ENCODE measurements around the gene ASAH2B.
"Not testable (repeated sequence)": the region's sequence is repeated elsewhere in the genome, so short reads cannot be mapped to it uniquely, and the experiment has no call there.

The ASAH2B gene

DNA sequence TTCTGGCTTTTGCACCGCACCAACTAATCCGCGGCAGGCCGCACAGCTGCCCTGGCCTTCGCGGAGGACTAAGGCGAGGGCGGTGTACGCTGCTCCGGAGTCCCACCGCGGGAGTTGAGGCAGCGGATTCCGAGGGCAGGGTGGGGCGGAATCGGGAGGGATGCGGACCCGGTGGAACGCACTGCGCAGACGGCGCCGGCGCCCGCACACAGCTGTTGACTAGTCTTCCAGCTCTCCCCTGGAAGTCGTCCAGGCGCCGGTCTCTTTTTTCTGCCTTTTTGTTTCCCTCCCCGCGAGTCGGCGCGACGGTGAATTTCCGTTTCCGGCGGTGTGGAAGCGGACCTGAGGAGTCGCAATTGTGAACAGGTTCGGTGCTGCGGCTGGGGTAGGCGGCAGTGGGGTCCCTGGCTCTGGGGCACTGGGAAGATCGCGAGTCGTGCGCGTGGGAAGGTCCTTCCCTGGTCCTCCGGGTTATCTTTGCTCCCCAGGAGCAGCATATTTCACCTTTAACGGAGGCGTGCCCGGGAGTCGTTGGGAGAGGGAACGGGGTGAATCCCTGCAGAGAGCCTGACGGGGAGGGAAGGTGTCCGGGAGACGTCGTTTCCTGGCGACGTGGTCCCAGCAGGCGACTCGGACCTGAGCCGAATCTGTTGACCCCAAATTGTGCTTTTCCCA lies at the start of gene ASAH2B:
TSS of gene ASAH2B (plus strand) at position 319 of the 675 bp plus-strand sequence. CDS start 5,195 bp downstream, outside the sequence.
- peak; percentile 42 to 48 for DNase-seq (ENCODE audit: low read depth in 2 of 2, low spot score in 1 of 2)

DNA sequence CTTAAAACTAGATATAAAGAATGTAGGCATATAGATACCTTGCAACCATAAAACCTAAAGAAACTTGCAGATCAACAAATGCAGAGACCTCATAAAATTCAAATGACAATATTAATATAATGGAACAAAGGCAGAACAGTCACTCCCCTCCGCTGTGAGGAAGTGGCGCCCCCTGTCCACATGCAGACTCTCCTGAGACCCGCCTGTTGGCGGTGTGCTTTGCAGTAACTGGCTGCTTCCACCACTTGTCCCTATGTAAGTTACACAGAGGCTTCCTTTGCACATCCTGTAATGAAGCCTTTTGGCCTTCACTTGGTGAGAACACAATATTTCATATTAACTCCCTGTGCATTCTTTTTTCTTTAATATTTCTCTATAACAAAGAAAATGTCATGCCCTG lies 41.9 kb upstream of the ASAH2B start:
- not testable (repeated sequence) for DNase-seq (ENCODE audit: low read depth in 2 of 2, low spot score in 1 of 2)

DNA sequence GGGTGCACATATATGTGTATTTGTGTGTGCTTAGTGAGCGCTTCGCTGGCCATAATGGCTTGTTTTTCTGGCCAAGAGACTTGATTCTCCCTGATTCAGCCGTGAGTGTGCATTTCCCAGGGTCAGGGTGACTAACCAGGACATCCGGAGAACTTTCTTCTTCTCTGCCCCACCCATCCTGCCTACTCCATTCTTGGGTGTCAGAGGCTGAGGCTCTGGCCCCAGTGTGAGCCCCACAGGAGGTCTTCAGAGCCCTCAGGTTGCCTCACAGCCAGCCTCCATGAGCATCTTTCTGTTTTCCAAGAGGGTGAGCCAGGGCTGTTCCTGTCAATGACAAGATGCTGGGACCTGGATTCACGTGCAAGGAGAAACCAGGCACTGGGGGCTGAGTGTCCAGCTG lies 37.8 kb upstream of the ASAH2B start:
- DNase-seq (ENCODE audit: low read depth in 2 of 2, low spot score in 1 of 2), result not testable (repeated sequence)

DNA sequence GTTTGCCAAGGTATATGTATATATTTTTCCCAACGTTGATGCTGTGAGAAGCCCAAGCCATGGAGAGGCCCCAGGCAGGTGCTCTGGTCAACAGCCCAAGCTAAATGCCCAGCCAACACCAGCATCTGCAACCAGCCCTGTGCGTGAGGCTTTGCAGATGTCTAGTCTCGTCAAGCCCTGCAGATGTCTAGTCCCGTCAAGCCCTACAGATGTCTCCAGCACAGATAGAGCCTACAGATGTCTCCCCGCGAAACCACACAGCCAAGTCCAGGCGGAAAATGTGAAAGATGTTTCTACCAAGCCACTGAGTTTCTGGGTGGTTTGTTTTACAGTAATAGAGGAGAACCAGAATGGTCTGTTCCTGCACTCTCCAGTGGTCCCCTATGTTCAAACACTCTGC lies 36.7 kb upstream of the ASAH2B start:
- DNase-seq (ENCODE audit: low read depth in 2 of 2, low spot score in 1 of 2), result not testable (repeated sequence)

DNA sequence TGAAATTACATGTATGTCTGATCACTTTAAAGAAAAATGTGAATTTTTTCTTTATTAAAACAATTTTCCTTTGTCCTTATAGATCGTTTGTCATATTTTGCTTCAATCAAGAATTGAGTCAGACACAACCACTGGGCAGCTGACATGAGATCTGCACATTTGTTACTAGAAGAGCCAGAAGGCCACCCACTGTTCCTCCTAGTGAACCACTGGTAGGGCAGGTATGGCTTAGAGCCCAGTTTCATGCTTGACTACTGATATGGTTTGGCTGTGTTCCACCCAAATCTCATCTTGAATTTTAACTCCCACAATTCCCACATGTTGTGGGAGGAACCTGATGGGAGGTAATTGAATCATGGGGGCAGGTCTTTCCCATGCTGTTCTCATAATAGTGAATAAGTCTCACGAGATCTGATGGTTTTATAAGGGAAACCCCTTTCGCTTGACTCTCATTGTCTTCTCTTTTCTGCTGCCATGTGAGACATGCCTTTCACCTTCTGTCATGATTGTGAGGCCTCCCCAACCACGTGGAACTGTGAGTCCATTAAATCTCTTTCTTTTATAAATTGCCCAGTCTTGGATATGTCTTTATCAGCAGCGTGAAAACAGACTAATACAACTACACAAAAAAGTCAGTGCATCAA lies 35.2 kb upstream of the ASAH2B start:
- DNase-seq (ENCODE audit: low read depth in 2 of 2, low spot score in 1 of 2), result not testable (repeated sequence)

DNA sequence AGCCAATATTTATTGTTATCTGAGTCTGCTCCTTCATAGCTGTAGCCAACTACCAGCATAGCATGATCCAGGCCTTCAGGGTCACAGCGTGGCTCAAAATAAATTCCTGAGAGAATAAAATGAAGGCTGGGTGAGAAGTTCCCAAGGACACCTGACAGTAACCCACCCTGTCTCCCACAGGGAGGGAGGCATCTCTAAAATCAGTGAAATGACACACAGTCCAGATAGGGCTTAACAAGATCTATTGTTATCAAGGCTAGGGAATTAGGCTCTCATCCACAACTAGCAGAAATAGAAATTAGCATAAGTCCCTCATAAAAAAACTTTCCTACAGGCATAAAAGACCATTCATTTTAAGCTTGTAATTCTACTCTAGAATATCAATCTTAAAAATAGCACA lies 33.7 kb upstream of the ASAH2B start:
- DNase-seq (ENCODE audit: low read depth in 2 of 2, low spot score in 1 of 2), result not testable (repeated sequence)

DNA sequence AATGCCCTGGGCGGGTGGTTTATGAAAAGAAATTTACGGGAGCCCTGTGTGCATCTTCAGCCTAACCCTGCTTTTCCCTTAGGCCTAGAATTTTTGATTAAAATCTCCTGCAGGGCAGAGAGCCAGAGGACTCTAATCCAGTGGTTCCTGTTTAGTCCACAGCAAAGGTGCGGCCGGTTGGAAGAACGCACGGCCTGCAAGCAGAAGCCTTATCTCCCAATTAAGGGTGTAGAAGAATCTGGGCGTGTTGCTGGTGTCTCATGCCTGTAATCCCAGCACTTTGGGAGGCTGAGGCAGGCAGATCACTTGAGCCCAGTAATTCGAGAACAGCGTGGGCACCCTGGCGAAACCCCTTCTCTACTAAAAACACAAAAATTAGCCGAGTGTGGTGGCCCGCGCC lies 29.5 kb upstream of the ASAH2B start:
- DNase-seq (ENCODE audit: low read depth in 2 of 2, low spot score in 1 of 2), result not testable (repeated sequence)

DNA sequence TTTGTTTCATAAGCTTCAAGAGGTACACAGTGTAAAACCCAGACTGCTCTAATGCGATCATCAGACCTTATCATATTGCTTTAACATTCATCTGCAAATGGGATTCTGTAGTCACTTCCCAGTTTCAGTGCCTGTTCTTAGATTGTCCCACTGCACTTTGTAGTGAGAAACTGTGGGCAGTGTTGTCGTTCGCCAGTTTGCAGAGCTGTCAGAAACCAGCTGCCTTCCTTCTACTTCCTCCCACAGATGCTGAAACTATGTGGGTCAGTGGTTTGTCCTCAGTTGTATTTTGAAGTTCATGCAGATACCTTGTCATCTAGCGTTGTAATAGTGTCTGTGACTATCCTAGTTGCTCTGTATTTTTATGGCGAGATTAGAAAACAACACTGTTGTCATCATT lies 15.9 kb upstream of the ASAH2B start:
- not testable (repeated sequence) for DNase-seq (ENCODE audit: low read depth in 2 of 2, low spot score in 1 of 2)

DNA sequence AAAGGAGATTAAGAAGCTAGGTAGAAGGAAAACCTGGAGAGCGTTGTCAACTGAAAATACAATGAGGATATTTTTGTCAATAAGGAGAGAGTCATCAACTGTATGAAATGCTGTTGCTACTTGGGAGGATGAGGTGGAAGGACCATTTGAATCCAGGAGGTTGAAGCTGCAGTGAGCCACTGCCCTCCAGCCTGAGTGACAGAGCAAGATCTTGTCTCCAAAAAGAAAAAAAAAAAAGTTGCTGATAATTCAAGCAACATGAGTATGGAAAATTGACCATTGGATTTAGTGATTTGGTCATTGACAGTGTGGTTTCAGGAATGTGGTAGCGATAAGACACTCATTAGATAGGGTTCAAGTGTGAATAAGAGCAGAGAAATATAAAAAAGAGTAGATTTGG lies 11.6 kb upstream of the ASAH2B start:
- DNase-seq (ENCODE audit: low read depth in 2 of 2, low spot score in 1 of 2), result not testable (repeated sequence)

DNA sequence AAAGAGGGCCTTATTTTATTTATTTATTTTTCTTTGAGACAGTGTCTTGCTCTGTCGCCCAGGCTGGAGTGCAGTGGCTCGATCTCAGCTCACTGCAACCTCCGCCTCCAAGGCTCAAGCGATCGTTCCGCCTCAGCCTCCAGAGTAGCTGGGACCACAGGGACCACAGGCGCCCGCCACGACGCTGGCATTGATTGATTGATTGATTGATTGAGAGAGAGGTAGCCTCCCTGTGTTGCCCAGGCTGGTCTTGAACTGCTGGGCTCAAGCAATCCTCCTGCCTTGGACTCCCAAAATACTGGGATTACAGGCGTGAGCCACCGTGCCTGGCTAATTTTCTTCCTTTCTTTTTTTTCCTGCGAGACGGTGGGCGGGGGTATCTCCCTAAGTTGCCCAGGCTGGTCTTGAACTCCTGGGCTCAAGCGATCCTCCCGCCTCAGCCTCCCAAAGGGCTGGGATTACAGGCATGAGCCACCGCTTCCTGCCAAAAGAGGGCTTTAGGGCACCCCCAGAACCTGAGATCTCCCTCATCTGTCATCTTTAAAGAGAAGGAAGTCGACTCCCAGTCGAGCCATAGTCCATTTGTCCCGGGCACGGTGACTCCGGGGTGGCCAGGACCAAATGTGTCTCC lies 634 bp upstream of the ASAH2B start:
- not testable (repeated sequence) for DNase-seq (ENCODE audit: low read depth in 2 of 2, low spot score in 1 of 2)

DNA sequence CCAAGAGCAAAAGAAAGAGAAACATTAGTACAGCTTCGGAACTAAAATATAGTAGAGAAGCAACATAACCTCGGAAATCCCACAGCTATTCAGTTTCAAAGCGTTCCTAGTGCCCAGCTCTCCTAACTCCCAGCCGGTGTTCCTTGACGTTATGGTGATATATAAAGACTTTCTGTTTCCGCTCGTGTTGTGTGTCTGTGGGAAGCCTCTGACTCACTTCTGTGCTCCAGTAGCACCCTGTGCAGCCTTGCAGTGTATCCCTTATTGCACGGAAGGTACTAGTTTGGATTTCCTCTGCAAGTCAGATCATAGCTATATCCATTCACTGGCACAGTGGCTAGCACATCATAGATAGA lies 535 bp downstream of the ASAH2B start:
- no peak for DNase-seq (ENCODE audit: low read depth in 2 of 2, low spot score in 1 of 2)

DNA sequence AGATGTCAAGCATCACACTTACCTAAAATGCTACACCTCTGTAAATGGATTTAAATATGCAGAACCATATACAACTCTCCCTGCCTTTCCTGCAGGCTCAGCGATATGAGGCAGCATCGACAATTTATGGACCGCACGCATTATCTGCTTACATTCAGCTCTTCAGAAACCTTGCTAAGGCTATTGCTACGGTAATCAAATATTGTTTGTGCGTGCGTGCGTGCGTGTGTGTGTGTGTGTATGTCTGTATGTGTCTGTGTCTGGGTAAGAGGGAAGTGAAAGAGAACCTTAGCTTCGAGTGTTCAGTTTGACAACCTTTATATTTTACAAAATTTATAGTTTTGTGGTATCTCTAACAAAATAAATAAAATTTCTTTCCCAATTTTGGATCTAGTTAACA lies 3.1 kb downstream of the ASAH2B start:
- DNase-seq (ENCODE audit: low read depth in 2 of 2, low spot score in 1 of 2), result not testable (repeated sequence)

DNA sequence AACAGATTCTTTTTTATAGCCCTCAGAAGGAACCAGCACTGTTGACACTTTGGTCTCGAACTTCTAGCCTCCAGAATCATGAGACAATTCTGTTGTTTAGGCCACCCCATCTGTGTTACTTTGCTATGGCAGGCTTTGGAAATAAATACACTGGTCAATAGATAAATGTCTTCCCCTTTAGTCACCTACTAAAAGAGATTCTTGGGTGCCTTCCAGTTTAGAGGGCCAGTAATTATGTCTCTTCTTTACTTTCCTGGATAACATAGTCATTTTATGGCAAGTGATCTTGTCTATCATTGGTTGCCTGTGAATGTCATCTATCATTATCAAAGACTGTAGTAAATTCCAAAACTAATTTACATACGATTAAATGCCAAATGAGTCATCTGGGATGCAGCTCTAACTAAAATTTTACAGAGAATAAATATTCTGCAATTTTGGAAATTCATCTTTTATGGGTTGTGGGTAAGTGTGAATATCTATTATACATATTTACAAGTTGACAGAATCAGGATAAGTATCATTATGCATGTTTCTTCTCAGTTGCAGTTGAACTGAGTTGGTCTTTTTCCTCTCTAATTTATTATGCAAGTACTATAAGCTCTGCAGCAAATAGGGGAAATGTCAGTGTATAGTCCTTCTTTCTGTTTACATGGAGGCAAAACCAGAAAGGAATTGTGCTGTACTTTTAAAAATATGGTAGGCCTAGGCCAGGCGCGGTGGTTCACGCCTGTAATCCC lies 27.2 kb downstream of the ASAH2B start:
- DNase-seq (ENCODE audit: low read depth in 2 of 2, low spot score in 1 of 2), result not testable (repeated sequence)

DNA sequence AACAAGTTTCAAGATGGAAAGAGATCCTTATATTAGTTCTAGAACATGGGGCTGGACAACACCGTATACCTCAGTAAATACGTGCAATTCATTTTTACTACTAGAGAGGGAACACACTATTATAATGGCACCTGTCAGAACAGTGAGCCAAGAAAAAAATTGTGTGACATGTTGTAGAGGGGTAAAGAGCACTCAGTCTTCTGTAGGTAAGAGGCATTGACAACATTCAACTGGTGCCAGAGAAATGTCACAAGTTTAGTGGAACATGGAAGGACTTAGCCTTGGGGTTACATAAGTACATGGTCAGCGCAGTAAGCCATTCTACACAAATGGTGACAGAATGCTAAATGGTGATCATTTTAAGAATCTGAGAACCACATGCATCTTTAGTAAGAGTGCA lies 32.3 kb downstream of the ASAH2B start:
- not testable (repeated sequence) for DNase-seq (ENCODE audit: low read depth in 2 of 2, low spot score in 1 of 2)

DNA sequence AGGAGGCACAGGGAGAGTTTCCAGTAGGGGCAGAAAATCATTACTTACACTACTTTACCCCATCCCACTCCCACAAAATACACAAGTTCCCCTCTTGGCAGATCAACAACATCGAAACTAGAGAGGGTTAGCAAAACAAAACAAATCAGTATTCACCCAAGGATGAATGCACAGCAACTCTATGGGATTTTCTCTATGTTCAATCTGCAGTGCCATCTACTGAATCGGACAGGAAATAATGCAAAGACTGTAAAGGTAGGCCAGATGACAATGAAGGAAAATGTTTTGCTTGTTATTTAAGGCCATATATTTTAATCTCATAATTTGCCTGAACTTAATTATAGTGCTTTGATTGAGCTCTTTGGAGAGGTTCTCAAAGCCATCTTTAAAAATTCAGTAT lies 35.1 kb downstream of the ASAH2B start:
- not testable (repeated sequence) for DNase-seq (ENCODE audit: low read depth in 2 of 2, low spot score in 1 of 2)

DNA sequence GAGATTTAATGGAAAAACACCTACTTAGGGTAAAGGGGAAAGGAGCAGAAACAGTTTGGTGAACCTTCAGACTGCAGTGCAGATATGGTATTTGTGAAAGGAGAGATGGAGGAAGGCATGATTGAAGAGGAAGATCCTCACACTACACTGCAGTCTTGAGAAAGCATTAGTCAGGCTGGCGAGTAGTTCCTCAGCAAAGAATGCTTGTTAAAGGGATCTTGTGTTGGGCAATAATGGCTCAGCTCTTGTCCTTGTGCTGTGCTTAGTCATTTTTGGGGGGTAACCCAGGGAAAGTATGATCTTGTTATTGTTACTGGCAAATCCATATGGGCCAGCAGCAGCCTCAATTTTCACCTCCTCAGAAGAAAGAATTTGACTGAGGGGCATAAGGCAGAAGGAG lies 40.3 kb downstream of the ASAH2B start:
- not testable (repeated sequence) for DNase-seq (ENCODE audit: low read depth in 2 of 2, low spot score in 1 of 2)

DNA sequence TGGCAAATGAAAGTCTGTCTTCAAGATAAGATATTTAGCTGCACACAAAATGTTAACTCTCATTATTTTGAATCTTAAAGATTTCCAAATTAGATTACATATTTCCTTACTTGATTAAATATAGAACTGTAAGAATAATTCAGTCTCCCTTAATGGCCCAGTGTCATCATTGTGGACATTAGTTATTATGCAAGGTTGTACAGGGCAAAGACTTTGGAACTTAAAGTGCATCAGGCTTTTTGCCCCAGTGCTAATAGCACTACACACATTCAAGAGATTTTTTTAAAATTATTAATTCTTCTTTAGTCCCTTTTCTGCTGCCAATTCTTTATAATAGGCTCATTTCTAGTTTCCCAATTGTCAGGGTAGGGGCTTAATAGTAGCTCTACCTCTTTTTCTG lies 42.3 kb downstream of the ASAH2B start:
- not testable (repeated sequence) for DNase-seq (ENCODE audit: low read depth in 2 of 2, low spot score in 1 of 2)

DNA sequence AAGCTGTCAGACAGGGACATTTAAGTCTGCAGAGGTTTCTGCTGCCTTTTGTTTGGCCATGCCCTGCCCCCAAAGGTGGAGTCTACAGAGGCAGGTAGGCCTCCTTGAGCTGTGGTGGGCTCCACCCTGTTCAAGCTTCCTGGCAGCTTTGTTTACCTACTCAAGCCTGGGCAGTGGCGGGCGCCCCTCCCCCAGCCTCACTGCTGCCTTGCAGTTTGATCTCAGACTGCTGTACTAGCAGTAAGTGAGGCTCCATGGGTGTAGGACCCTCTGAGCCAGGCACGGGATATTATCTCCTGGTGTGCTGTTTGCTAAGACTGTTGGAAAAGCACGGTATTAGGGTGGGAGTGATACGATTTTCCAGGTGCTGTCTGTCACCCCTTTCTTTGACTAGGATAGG lies 48.2 kb downstream of the ASAH2B start:
- not testable (repeated sequence) for DNase-seq (ENCODE audit: low read depth in 2 of 2, low spot score in 1 of 2)

DNA sequence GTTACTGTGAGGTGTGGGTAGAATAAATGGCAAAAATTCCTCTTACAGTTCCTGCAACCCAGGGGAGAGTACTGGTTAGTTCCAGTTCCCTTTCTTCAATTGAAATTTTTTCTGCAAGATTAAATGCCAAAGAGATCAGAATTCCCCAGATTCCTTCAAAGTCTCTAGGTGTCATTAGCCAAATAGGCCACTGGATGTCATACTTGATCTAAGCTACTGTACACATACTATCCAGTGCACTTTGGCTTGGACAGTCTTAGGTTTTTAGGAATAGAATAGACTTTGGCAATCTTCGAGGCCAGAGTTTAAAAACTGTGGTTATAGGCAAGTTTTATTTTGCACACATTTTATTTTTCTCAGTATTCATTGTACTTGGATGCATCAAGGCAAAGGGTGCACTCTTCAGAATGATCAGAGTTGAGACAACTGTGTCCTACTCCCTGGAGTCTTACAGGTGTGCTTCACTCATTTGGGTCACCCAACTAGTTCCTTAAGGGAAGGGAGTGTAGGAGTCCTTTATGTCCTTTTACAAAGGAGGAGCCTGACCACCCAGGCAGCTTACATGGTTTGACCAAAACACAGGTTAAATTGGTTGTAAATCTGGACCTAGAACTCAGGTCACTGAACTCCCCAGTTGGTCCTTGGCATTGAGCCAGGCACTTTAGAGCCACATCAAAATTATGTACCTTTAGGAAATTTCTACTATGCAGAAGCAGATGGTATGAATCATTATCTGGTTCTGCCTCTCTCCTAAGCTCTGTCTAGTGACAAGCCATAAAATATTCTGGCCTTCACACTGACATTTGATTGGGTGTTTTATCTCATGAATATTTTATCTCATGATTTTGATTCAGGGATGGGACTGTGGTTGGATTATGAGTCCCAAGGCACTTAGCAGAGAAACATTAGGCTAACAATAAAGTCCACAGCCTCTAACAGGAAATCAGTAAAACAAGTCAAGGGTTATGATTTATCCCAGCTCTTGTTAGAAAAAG lies 49.5 kb downstream of the ASAH2B start:
- no peak for DNase-seq (ENCODE audit: low read depth in 2 of 2, low spot score in 1 of 2)

DNA sequence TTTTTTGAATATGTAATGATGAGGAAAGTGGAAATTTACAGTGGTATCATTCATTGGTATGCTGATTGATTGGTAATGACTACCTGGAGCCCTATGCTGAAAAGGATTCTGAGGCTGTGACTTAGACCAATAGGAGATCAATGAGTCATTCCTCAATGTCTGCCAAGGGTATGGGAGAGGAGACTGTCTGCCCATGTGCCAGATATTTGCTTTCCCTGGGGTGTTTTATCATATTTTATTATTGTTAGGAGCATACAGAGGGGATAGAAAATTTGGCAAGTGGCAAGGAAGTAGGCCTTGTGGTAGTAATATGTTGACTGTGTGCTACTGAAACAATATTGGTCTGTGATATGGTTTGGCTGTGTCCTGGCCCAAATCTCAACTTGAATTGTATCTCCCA lies 54.8 kb downstream of the ASAH2B start:
- no peak for DNase-seq (ENCODE audit: low read depth in 2 of 2, low spot score in 1 of 2)
